Measurements from ENCODE around the gene ABHD13. TPM values are rescaled to one million over a fixed set of nuclear protein-coding genes. Genes with fewer than 3 reads are reported as not detected.

ABHD13 gene
- total RNA-seq, 1 experiment from 2014 or later, result 9.9 TPM

- no peak overlapping the region for H3K27ac Mint-ChIP-seq (ENCODE audit: unreplicated experiment)
Observed at GRCh38 chr13:108194435-108194936, 23.7 kb upstream of the ABHD13 start.

GRCh38 chr13:108195146-108195545, 23.0 kb upstream of the ABHD13 start:
- no peaks in the 10 kb centered on the region; the same call in 1 of the 2 replicates for H3K9me3 ChIP-seq
- Mint-ChIP-seq H3K27ac (ENCODE audit: unreplicated experiment) (no peak overlapping the region), H3K36me3 (ENCODE audit: insufficient read depth, unreplicated experiment) (no peaks in the 10 kb centered on the region), H3K4me3 (ENCODE audit: unreplicated experiment) (no peak overlapping the region), H3K9me3 (ENCODE audit: unreplicated experiment) (peaks cover 41% of the 10 kb centered on the region), H3K27me3 (ENCODE audit: insufficient read depth, unreplicated experiment) (no peaks in the 10 kb centered on the region), H3K4me1 (ENCODE audit: low read depth, unreplicated experiment) (peaks cover 13% of the 10 kb centered on the region)
- CTCF ChIA-PET, result no interaction called here
- no TSS peak for BruUV-seq (replicated peaks)
- H3K4me3 ChIP-seq (ENCODE audit: low read depth, low read length), result no peak overlapping the region
- no peak for TF ChIP-seq CTCF (IDR thresholded peaks at IDR 0.05; ENCODE audit: insufficient read depth in 1 of 2, low read depth in 1 of 2, low read length in 1 of 2, severe bottlenecking in 1 of 2, unreplicated experiment in 1 of 2)
- 0 out of 2 replicates have a peak, but pooled peaks cover 8% of the 10 kb centered on the region for H3K4me1 ChIP-seq
- intact Hi-C loops (cut with micrococcal nuclease; ENCODE audit: unreplicated experiment), result no loop called here
- H3K27me3 ChIP-seq (replicated peaks; ENCODE audit: control insufficient read depth, insufficient read depth, low read length), result no peaks in the 10 kb centered on the region
- H3K36me3 ChIP-seq (ENCODE audit: control insufficient read depth, insufficient read depth, low read length), result peaks cover 1% of the 10 kb centered on the region
- POLR2A ChIA-PET, result no interaction called here
- no peak for DNase-seq

More at GRCh38 chr13:108194435-108194936, 23.7 kb upstream of the ABHD13 start:
- no peak for TF ChIP-seq CTCF (IDR thresholded peaks at IDR 0.05; ENCODE audit: insufficient read depth in 1 of 2, low read depth in 1 of 2, low read length in 1 of 2, severe bottlenecking in 1 of 2, unreplicated experiment in 1 of 2)
- Histone ChIP-seq H3K4me3 (ENCODE audit: low read depth, low read length) (no peak overlapping the region), H3K27me3 (replicated peaks; ENCODE audit: control insufficient read depth, insufficient read depth, low read length) (no peaks in the 10 kb centered on the region), H3K9me3 (no peaks in the 10 kb centered on the region; the same call in 1 of the 2 replicates), H3K36me3 (ENCODE audit: control insufficient read depth, insufficient read depth, low read length) (peaks cover 1% of the 10 kb centered on the region), H3K4me1 (0 out of 2 replicates have a peak, but pooled peaks cover 8% of the 10 kb centered on the region)
- intact Hi-C loops (cut with micrococcal nuclease; ENCODE audit: unreplicated experiment), result no loop called here
- ChIA-PET CTCF (no interaction called here), POLR2A (no interaction called here)
- H3K27me3 Mint-ChIP-seq (ENCODE audit: insufficient read depth, unreplicated experiment), result no peaks in the 10 kb centered on the region
- peaks cover 13% of the 10 kb centered on the region for H3K4me1 Mint-ChIP-seq (ENCODE audit: low read depth, unreplicated experiment)
- no peak for DNase-seq
- no TSS peak for BruUV-seq (replicated peaks)
- H3K9me3 Mint-ChIP-seq (ENCODE audit: unreplicated experiment), result peaks cover 42% of the 10 kb centered on the region
- no peak overlapping the region for H3K4me3 Mint-ChIP-seq (ENCODE audit: unreplicated experiment)
- no peaks in the 10 kb centered on the region for H3K36me3 Mint-ChIP-seq (ENCODE audit: insufficient read depth, unreplicated experiment)

- CTCF ChIA-PET, result no interaction called here
- Histone ChIP-seq H3K27me3 (replicated peaks; ENCODE audit: control insufficient read depth, insufficient read depth, low read length) (no peaks in the 10 kb centered on the region), H3K36me3 (ENCODE audit: control insufficient read depth, insufficient read depth, low read length) (peaks cover 1% of the 10 kb centered on the region), H3K4me1 (0 out of 2 replicates have a peak, but pooled peaks cover 8% of the 10 kb centered on the region), H3K4me3 (ENCODE audit: low read depth, low read length) (no peak overlapping the region), H3K9me3 (no peaks in the 10 kb centered on the region; the same call in 1 of the 2 replicates)
- Mint-ChIP-seq H3K36me3 (ENCODE audit: insufficient read depth, unreplicated experiment) (no peaks in the 10 kb centered on the region), H3K27ac (ENCODE audit: unreplicated experiment) (no peak overlapping the region), H3K4me1 (ENCODE audit: low read depth, unreplicated experiment) (peaks cover 13% of the 10 kb centered on the region), H3K9me3 (ENCODE audit: unreplicated experiment) (peaks cover 33% of the 10 kb centered on the region), H3K27me3 (ENCODE audit: insufficient read depth, unreplicated experiment) (no peaks in the 10 kb centered on the region), H3K4me3 (ENCODE audit: unreplicated experiment) (no peak overlapping the region)
- POLR2A ChIA-PET, result no interaction called here
- intact Hi-C loops (cut with micrococcal nuclease; ENCODE audit: unreplicated experiment), result no loop called here
- no TSS peak for BruUV-seq (replicated peaks)
- TF ChIP-seq CTCF (IDR thresholded peaks at IDR 0.05; ENCODE audit: insufficient read depth in 1 of 2, low read depth in 1 of 2, low read length in 1 of 2, severe bottlenecking in 1 of 2, unreplicated experiment in 1 of 2), result no peak
- no peak for DNase-seq
Observed at GRCh38 chr13:108195861-108196260, 22.3 kb upstream of the ABHD13 start.
